H9 (cell line): ENCODE results near the gene TAAR9. TPM values are rescaled to one million over a fixed set of nuclear protein-coding genes. Genes with fewer than 3 reads are reported as not detected.

Experiments
- DNase-seq: peaks from one replicate; pipeline ENCODE4 v3.0.0-alpha.2; 2017
- H2AFZ ChIP-seq: one replicate; pipeline ENCODE4 v1.6.1; 2013; ENCODE audit warnings: mild to moderate bottlenecking, low read length, control low read depth, moderate library complexity
- H2AK5ac ChIP-seq: 2 replicates; pipeline ENCODE4 v1.6.1; 2013; ENCODE audit warnings: low read length, control low read depth, mixed read lengths; ENCODE audit not compliant: insufficient read length
- H2BK120ac ChIP-seq: one replicate; pipeline ENCODE4 v1.6.1; 2013; ENCODE audit warnings: low read depth, mild to moderate bottlenecking, low read length, control low read depth, inconsistent platforms; ENCODE audit not compliant: poor library complexity, severe bottlenecking
- H2BK12ac ChIP-seq: 2 replicates; pipeline ENCODE4 v1.6.1; 2013; ENCODE audit warnings: low read length, control low read depth, mixed read lengths, low read depth; ENCODE audit not compliant: insufficient read length
- H2BK15ac ChIP-seq: 2 replicates; pipeline ENCODE4 v1.6.1; 2013; ENCODE audit warnings: low read depth, low read length, control low read depth
- H2BK20ac ChIP-seq: one replicate; pipeline ENCODE4 v1.6.1; 2013; ENCODE audit warnings: low read depth, mild to moderate bottlenecking, low read length, control low read depth, inconsistent platforms; ENCODE audit not compliant: poor library complexity, severe bottlenecking
- H2BK5ac ChIP-seq: 2 replicates; pipeline ENCODE4 v1.6.1; 2013; ENCODE audit warnings: low read length, control low read depth, mixed read lengths; ENCODE audit not compliant: insufficient read length
- H3K14ac ChIP-seq: 2 replicates; pipeline ENCODE4 v1.6.1; 2013; ENCODE audit warnings: low read length, control low read depth; ENCODE audit not compliant: insufficient read depth
- H3K18ac ChIP-seq: 2 replicates; pipeline ENCODE4 v1.6.1; 2013; ENCODE audit warnings: low read depth, mild to moderate bottlenecking, mixed read lengths, low read length, control low read depth; ENCODE audit not compliant: insufficient read length
- H3K23ac ChIP-seq: 2 replicates; pipeline ENCODE4 v1.6.1; 2013; ENCODE audit warnings: low read length, control low read depth, mixed read lengths, low read depth; ENCODE audit not compliant: insufficient read length
- H3K23me2 ChIP-seq: 2 replicates; pipeline ENCODE4 v1.6.1; 2013; ENCODE audit warnings: low read depth, mild to moderate bottlenecking, mixed read lengths, low read length, control low read depth; ENCODE audit not compliant: insufficient read length, poor library complexity, severe bottlenecking
- H3K27ac ChIP-seq: 2 replicates; pipeline ENCODE4 v1.5.1; 2013; ENCODE audit warnings: low read length, control low read depth, mixed read lengths, low read depth; ENCODE audit not compliant: insufficient read length
- H3K27me3 ChIP-seq: 2 replicates; pipeline ENCODE4 v1.6.1; 2013; ENCODE audit warnings: low read length, control low read depth, inconsistent platforms; ENCODE audit not compliant: insufficient read depth
- H3K4ac ChIP-seq: 2 replicates; pipeline ENCODE4 v1.6.1; 2013; ENCODE audit warnings: low read depth, mild to moderate bottlenecking, control low read depth, inconsistent platforms, low read length, moderate library complexity
- H3K4me1 ChIP-seq: 2 replicates; pipeline ENCODE4 v1.6.1; 2013; ENCODE audit warnings: low read length, control low read depth, inconsistent platforms; ENCODE audit not compliant: insufficient read depth
- H3K4me2 ChIP-seq: 2 replicates; pipeline ENCODE4 v1.6.1; 2013; ENCODE audit warnings: low read length, control low read depth, mixed read lengths; ENCODE audit not compliant: insufficient read length, insufficient read depth
- H3K56ac ChIP-seq: 2 replicates; pipeline ENCODE4 v1.6.1; 2013; ENCODE audit warnings: low read depth, mild to moderate bottlenecking, mixed read lengths, low read length, control low read depth; ENCODE audit not compliant: insufficient read length
- H3K79me1 ChIP-seq: 2 replicates; pipeline ENCODE4 v1.6.1; 2013; ENCODE audit warnings: low read depth, mild to moderate bottlenecking, moderate library complexity, low read length, control low read depth, inconsistent platforms; ENCODE audit not compliant: insufficient read depth, poor library complexity, severe bottlenecking
- H3K79me2 ChIP-seq: 2 replicates; pipeline ENCODE4 v1.6.1; 2013; ENCODE audit warnings: low read length, control low read depth, inconsistent platforms; ENCODE audit not compliant: insufficient read depth
- H3K9ac ChIP-seq: 2 replicates; pipeline ENCODE4 v1.6.1; 2013; ENCODE audit warnings: low read length, control low read depth, mixed read lengths; ENCODE audit not compliant: insufficient read length; ENCODE audit errors: extremely low read depth
- H3K9me3 ChIP-seq: one replicate; pipeline ENCODE4 v1.6.1; 2013; ENCODE audit warnings: low read depth, low read length, inconsistent platforms; ENCODE audit not compliant: control insufficient read depth
- H3T11ph ChIP-seq: one replicate; pipeline ENCODE4 v1.6.1; 2013; ENCODE audit warnings: mild to moderate bottlenecking, low read length, control low read depth, inconsistent platforms
- H4K20me1 ChIP-seq: one replicate; pipeline ENCODE4 v1.6.1; 2013; ENCODE audit not compliant: control insufficient read depth, insufficient read length, insufficient read depth
- H4K5ac ChIP-seq: 2 replicates; pipeline ENCODE4 v1.6.1; 2013; ENCODE audit warnings: low read depth, mild to moderate bottlenecking, mixed read lengths, low read length, control low read depth; ENCODE audit not compliant: insufficient read length
- H4K8ac ChIP-seq: replicated peaks from 2 replicates; pipeline ENCODE4 v1.6.1; 2013; ENCODE audit warnings: low read length, control low read depth, mixed read lengths, low read depth; ENCODE audit not compliant: insufficient read length
- H4K91ac ChIP-seq: 2 replicates; pipeline ENCODE4 v1.6.1; 2013; ENCODE audit warnings: low read depth, mild to moderate bottlenecking, moderate library complexity, mixed read lengths, low read length, control low read depth; ENCODE audit not compliant: insufficient read length
- H3K27ac Mint-ChIP-seq, 3 experiments: 2 replicates in 2 of 3; 3 replicates in 1 of 3; pipeline ENCODE4 v1.8.0; 2020 to 2021; ENCODE audit warnings: mixed read lengths in 3 of 3, mild to moderate bottlenecking in 1 of 3, moderate library complexity in 1 of 3
- H3K27me3 Mint-ChIP-seq: 2 replicates; pipeline ENCODE4 v1.8.0; 2021; ENCODE audit warnings: low read depth, mild to moderate bottlenecking, moderate library complexity, mixed read lengths
- H3K36me3 Mint-ChIP-seq, 3 experiments: 2 replicates in 2 of 3; 3 replicates in 1 of 3; pipeline ENCODE4 v1.8.0; 2020 to 2021; ENCODE audit warnings: low read depth in 3 of 3, mixed read lengths in 3 of 3; ENCODE audit not compliant: insufficient read depth in 1 of 3
- H3K4me1 Mint-ChIP-seq, 2 experiments: 2 replicates each; pipeline ENCODE4 v1.8.0; 2020; ENCODE audit warnings: mixed read lengths in 2 of 2
- H3K4me3 Mint-ChIP-seq, 2 experiments: 2 replicates in 1 of 2; 3 replicates in 1 of 2; pipeline ENCODE4 v1.8.0; 2020 to 2021; ENCODE audit warnings: mild to moderate bottlenecking in 2 of 2, mixed read lengths in 2 of 2, moderate library complexity in 1 of 2
- H3K9me3 Mint-ChIP-seq, 2 experiments: 2 replicates in 1 of 2; 3 replicates in 1 of 2; pipeline ENCODE4 v1.8.0; 2020; ENCODE audit warnings: mild to moderate bottlenecking in 2 of 2, mixed read lengths in 2 of 2, moderate library complexity in 1 of 2
- CTCF ChIP-seq: fragments of 200-600 bp; sonication (generic); conservative IDR thresholded peaks from 3 replicates; pipeline ENCODE4 v1.8.0; 2021; ENCODE audit warnings: antibody characterized with exemption, mild to moderate bottlenecking
- WGBS: extraction: QIAGEN DNeasy Blood & Tissue Kit; methylation state at CpG from one replicate; pipeline ENCODE4 v1.1.7; 2013; ENCODE audit warnings: missing lambda C conversion rate, low lambda C conversion rate, mixed read lengths; ENCODE audit not compliant: insufficient read length; ENCODE audit errors: extremely low coverage; 5-methylcytosine and 5-hydroxymethylcytosine counted together
- total RNA-seq: library from RNA; stranded (reverse); gene quantifications from 2 replicates; pipeline ENCODE4 v1.2.1, GENCODE V29; 2021

Gene TAAR9
- total RNA-seq, 1 experiment from 2014 or later, result not detected

DNA sequence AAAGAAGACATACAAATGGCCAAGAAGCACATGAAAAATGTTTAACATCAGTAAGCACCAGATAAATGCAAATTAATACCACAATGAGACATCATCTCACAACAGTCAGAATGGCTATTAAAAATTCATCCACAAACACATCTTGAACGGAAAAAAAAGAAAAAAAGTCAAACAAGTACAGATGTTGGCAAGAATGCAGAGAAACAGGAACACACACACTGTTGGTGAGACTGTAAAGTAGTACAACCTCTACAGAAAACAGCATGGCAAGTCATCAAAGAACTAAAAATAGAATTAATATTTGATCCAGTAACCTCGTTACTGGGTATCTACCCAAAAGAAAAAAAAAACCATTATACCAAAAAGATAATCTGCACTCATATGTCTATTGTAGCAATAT, 31.6 kb upstream of the TAAR9 start:
- no peak overlapping the region for H3K18ac ChIP-seq
- H3K9me3 ChIP-seq, result no peaks in the 10 kb centered on the region
- no peak overlapping the region for H3K9ac ChIP-seq
- no peak overlapping the region for H3K14ac ChIP-seq
- H2AK5ac ChIP-seq, result no peak overlapping the region
- H2BK12ac ChIP-seq, result no peak overlapping the region
- H2BK120ac ChIP-seq, result no peak overlapping the region
- WGBS, result no CpG with 5 or more reads among the region's 2 CpGs
- Mint-ChIP-seq H3K36me3 (peaks cover 0 to 15% (median 13%) of the 10 kb centered on the region in 3 experiments; a peak in 5 of 7 replicates), H3K9me3 (no peaks in the 10 kb centered on the region), H3K27me3 (no peaks in the 10 kb centered on the region), H3K4me1 (peaks cover 9 to 17% of the 10 kb centered on the region in 2 experiments), H3K27ac (no peak overlapping the region), H3K4me3 (no peak overlapping the region)
- no peak overlapping the region for H3K23ac ChIP-seq
- TF ChIP-seq CTCF, result no peak
- no peak overlapping the region for H3T11ph ChIP-seq
- H3K79me2 ChIP-seq, result peaks cover 4% of the 10 kb centered on the region; the same call in 1 of the 2 replicates
- no peak overlapping the region for H3K27ac ChIP-seq
- H3K23me2 ChIP-seq, result no peaks in the 10 kb centered on the region
- H2AFZ ChIP-seq, result no peak overlapping the region
- H4K8ac ChIP-seq, result no peak overlapping the region
- H2BK20ac ChIP-seq, result no peak overlapping the region
- H2BK5ac ChIP-seq, result no peak overlapping the region
- H4K91ac ChIP-seq, result no peak overlapping the region
- H3K27me3 ChIP-seq, result no peaks in the 10 kb centered on the region
- no peaks in the 10 kb centered on the region; the same call in 1 of the 2 replicates for H3K4me1 ChIP-seq
- no peak overlapping the region for H3K56ac ChIP-seq
- no peak for DNase-seq
- no peak overlapping the region for H3K4me2 ChIP-seq
- H3K79me1 ChIP-seq, result peaks cover 5% of the 10 kb centered on the region
- no peak overlapping the region for H3K4ac ChIP-seq
- H2BK15ac ChIP-seq, result no peak overlapping the region
- H4K5ac ChIP-seq, result no peak overlapping the region
- H4K20me1 ChIP-seq, result no peaks in the 10 kb centered on the region
